Left lobe of liver (tissue), 2 donors: ENCODE measurements around the gene NR6A1. TPM values are rescaled to one million over a fixed set of nuclear protein-coding genes. Genes with fewer than 3 reads are reported as not detected.

Experiments used
- ATAC-seq: fragments of 200-7000 bp; cut with Tn5 transposase; one replicate; pipeline ENCODE4 v1.9.1; 2020; ENCODE audit warnings: mild to moderate bottlenecking, moderate library complexity
- DNase-seq: peaks from one replicate; pipeline ENCODE4 v3.0.0-alpha.2; 2020; ENCODE audit warnings: low spot score
- total RNA-seq: library from RNA; stranded (reverse); gene quantifications from one replicate; pipeline ENCODE4 v1.2.1, GENCODE V29; 2021
- donor health status: DM: no; HTN: no; CAD: no; lungs with moderate emphysema.
- donor health status: DM: no; HTN: yes; CAD: no.

The NR6A1 gene
- total RNA-seq, 1 donor from 2014 or later: 2.4 TPM

- DNase-seq (no peak), ATAC-seq (no peak)
Observed at GRCh38 chr9:124797343-124798103, 26.4 kb upstream of the NR6A1 start.

GRCh38 chr9:124795881-124796431 lies 24.8 kb upstream of the NR6A1 start:
- ATAC-seq (no peak), DNase-seq (no peak)

- DNase-seq (no peak), ATAC-seq (peak; percentile 72)
Observed at GRCh38 chr9:124794902-124795491, 23.9 kb upstream of the NR6A1 start.

GRCh38 chr9:124793015-124793541 lies 22.0 kb upstream of the NR6A1 start:
- DNase-seq (no peak), ATAC-seq (no peak)

GRCh38 chr9:124792257-124793014 lies 21.3 kb upstream of the NR6A1 start:
- ATAC-seq (no peak), DNase-seq (no peak)

- DNase-seq (no peak), ATAC-seq (no peak)
Observed at GRCh38 chr9:124790801-124791505, 19.8 kb upstream of the NR6A1 start.

- no peak for DNase-seq
- ATAC-seq: no peak
Observed at GRCh38 chr9:124790301-124790700, 19.2 kb upstream of the NR6A1 start.

- no peak for DNase-seq
Observed at GRCh38 chr9:124789531-124789930, 18.4 kb upstream of the NR6A1 start.

GRCh38 chr9:124788542-124789217 lies 17.6 kb upstream of the NR6A1 start:
- DNase-seq (no peak), ATAC-seq (no peak)

More at GRCh38 chr9:124789531-124789930, 18.4 kb upstream of the NR6A1 start:
- ATAC-seq: no peak

GRCh38 chr9:124786881-124787573 lies 15.9 kb upstream of the NR6A1 start:
- ATAC-seq (no peak), DNase-seq (peak; percentile 33)

GRCh38 chr9:124784509-124784908 lies 13.4 kb upstream of the NR6A1 start:
- DNase-seq (no peak), ATAC-seq (peak; percentile 23)

- no peak for ATAC-seq
- no peak for DNase-seq
Observed at GRCh38 chr9:124783830-124784229, 12.7 kb upstream of the NR6A1 start.

GRCh38 chr9:124782661-124783574 lies 11.8 kb upstream of the NR6A1 start:
- DNase-seq: peak; percentile 39

GRCh38 chr9:124781967-124782660 lies 11.0 kb upstream of the NR6A1 start:
- ATAC-seq (no peak), DNase-seq (peak; percentile 32)

More at GRCh38 chr9:124782661-124783574, 11.8 kb upstream of the NR6A1 start:
- no peak for ATAC-seq

GRCh38 chr9:124780757-124781151 lies 9.6 kb upstream of the NR6A1 start:
- DNase-seq: peak; percentile 24
- no peak for ATAC-seq

GRCh38 chr9:124780060-124780756 lies 9.1 kb upstream of the NR6A1 start:
- DNase-seq (peak; percentile 36), ATAC-seq (no peak)
